ENCODE results near the gene DUSP8.
"Not testable (repeated sequence)": the region's sequence is repeated elsewhere in the genome, so short reads cannot be mapped to it uniquely, and the experiment has no call there.

Gene DUSP8

DNA sequence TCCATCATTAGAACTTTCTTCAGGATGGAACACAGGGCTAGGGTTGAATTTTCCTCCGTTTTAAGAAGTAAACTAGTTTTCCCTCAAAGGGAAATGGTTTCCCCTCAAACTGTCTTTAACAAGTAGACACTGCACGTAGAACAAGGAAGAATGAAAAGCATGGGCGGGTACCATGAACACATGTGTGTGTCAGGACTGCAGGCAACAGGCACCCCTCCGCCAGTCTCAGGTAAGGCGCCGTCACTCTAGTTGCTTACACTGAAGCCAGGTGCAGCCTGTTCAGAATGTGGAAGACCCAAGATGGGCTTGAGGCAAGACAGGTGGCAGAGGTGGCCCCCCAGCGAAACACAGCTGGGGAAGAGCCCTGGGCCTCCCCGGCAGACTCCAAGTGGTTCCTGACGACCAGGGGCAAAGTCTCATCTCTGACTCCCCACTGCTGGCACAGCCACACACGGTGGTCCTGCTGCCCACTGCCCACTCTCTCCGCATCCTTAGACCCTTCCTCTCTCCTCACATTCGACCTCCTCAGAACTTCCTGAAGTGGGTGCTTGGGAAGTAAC is 60.1 kb downstream of the DUSP8 start:
- no peak for DNase-seq

DNA sequence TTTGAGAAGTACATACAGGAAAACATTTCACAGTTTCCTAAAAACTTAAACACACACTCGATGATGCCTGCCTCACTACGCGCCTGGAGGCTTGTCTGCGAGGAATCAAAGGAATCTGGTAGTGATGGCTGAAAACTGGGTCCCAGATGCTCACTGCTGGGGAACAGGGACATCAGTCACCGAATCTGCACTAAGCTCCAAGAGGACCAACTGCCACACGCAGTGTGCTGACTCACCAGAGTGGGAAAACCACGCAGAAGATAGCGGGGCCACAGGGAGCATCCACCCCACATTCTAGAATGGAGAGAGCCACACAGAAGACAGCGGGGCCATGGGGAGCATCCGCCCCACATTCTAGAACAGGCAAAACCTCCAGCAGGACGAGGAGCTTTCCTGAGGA is 61.1 kb downstream of the DUSP8 start:
- no peak for DNase-seq

DNA sequence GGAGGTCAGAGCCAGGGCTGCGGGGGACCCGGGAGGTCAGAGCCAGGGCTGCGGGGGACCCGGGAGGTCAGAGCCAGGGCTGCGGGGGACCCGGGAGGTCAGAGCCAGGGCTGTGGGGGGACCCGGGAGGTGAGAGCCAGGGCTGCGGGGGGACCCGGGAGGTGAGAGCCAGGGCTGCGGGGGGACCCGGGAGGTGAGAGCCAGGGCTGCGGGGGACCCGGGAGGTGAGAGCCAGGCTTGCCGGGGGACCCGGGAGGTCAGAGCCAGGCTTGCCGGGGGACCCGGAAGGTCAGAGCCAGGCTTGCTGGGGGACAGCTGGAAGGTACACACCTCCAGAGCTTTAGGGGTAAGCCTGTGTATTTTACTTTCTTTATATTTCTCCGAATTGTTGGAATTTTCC is 61.7 kb downstream of the DUSP8 start:
- not testable (repeated sequence) for DNase-seq

DNA sequence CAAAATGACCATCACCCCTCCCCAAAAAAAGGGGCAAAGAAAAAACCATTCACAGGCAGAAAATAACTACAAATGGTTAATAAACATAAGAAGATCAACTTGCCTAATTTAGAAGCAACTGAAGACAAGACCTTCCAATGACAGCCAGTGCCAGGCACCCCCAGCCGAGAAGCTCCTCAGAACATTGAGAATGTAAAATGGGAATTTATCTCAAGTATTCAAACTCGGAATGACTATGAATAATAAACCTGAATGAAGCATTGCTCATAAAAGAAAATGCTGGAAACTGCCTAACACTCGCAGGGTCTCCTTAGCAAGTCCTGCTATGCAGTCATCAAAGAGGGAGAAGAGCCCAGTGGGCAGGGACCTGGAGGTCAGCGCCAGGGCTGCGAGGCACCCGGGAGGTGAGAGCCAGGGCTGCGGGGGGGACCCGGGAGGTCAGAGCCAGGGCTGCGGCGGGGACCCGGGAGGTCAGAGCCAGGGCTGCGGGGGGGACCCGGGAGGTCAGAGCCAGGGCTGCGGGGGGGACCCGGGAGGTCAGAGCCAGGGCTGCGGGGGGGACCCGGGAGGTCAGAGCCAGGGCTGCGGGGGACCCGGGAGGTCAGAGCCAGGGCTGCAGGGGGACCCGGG is 62.3 kb downstream of the DUSP8 start:
- DNase-seq: no peak

DNA sequence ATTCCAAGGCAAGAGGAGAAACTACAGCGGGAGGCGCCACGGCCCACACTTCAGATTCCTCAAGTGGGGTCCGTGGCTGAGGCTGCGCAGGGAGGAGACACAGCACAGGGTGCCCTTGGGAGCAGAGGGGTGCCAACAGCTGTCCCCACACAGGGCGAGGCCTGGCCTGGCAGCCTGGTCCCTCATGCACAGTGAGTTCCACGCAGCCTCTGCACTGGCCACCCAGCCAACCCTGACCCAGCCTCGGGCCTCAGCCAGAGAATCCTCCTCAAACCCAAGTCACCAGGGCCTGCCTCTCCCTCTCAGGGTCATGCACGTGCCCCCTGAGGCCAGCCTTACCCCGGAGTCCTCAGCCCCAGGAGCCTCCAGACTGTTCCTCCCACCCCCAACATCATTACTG is 63.1 kb downstream of the DUSP8 start:
- no peak for DNase-seq

DNA sequence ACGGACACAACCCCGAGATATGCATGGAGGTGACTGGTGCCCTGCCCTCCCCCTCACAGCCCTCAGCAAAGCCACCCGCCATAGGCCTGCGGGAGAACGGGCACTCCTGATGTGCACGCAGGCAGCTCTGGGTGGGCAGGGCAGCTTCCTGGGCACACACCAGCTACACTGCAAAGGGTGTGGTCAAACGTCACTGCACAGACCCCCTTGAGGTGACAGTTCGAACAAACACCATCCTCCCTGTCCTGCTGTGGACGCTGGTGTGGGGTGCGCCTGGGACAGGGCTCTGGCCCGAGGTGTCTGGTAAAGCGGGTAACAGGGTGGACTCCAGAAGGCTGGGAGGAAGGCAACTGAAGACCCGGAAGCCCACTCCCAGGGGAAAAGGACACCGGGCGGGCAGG is 63.6 kb downstream of the DUSP8 start:
- no peak for DNase-seq

DNA sequence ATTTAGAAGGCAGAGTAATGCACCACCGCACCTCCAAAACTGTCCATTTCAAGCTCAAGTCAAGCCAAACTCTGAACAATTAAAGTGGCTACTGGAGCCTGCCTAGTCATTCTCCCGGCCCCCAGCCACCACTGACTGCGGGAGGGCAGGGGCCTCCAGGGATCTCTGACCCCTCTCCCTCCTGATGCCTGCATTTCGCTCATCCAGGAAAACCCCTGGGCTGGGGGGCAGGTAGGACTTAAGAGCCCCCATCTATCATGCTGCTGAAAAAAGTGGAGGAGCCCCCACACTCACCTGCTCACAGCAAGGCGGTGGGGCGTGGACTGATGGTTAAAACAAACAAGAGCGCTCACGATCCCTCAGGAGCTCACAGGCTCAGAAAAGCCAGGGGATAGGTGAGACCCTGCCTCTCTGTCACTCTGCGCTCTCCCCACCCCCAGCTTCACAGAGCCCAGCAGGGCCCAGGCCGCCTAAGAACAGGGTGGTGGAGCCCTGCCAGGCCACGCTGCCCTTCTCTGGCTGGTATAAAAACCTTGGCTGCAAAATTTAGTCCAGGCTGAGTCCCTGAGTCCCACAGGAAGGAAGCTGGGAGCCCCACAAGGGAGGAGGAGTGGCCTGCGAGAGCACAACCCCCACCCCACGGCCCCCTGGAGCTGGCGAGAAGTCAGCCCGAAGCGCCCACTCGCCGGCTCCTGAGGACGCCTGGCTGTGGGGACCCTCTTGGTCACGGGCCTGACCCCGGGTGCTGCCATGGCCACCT is 64.5 kb downstream of the DUSP8 start:
- no peak for DNase-seq

DNA sequence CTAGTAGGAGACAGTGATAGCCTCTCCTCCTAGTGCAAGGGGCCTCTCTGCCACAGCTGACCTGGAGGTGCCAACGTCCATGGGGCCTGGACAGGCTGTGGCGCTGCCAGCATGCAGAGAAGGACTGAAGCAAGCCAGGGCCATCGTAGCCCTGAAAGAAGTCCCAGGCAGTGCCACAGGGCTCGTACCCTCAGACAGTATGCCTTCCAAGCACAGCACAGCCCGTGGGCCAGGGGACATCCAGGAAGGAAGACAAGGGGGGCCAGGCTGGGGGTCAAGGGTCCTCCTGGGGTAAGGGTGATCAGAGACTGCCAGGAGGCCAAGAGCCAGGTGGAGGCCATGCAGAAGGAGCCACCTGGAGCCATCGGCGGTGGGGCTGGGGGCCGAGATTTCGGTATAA is 65.1 kb downstream of the DUSP8 start:
- DNase-seq: no peak

DNA sequence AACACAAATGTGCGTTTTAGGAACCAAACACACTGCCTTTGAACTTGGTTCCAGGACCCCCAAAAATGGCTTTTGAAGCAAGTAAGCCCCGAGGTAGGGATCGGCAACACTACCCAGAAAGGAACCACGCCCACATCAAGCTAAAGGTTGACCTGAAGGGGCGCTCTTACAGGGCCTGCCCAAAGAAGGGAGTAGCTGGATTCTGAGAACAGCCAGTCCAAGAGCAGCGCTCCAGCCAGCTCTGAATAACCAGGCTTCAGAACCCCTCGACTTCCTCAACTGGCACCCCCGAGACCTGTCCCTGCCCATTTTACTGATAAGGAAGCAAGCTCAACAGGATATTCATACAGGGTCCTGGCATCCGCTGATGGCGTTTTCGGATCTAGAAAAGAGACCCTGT is 66.6 kb downstream of the DUSP8 start:
- no peak for DNase-seq

DNA sequence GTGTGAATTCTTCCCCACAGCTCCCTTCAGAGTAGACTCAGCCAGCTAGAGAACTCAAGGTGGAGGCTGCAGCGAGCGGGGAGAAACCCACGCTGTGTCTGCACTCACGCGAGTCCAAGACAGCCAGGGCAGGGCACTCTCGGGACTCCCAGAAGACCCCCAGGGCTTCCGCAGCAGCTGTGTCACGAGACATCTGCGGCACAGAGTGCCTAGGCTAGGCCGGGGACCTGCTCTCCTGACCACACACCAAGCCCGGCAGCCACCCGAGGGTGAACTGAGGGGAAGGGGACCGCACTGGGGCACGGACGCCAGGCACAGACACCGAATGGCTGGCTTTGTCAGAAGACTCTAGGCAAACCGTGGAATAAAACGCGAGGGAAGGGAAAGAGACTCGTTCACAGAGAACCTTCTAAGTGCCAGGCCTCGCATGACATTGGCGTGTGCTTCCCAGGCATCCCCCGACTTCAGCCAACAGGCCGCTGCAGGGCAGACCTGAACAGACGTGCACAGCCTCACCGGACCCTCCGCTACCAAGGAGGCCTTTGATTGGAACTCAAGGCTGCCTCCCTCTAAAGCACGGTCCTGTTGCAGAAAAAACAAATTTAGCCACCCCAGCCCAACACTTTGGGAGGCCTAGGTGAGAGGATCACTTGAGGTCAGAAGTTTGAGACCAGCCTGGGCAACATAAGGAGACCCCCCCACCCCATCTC is 67.3 kb downstream of the DUSP8 start:
- no peak for DNase-seq

DNA sequence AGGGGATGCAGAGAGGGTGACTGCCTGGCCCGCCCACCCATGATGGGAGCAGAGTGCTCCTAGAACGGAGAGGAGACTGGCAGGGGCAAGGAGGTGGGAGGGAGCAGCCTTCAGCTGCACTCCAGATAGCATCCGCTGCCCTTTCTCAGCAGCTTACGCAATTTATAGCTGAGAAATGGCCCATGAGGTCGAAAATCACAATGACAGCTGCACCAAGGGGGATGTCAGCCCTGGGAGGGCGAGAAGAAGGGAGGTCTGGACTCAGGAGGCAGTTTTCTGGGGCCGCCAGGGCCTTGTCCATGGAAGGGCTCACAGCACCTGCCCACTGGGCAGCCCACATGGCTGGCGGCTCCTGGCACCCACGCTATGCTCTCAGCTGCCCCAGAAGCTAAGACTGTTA is 67.9 kb downstream of the DUSP8 start:
- DNase-seq: no peak
